Motor neuron (in vitro differentiated cells): ENCODE measurements around the gene MCEMP1. TPM values are rescaled to one million over a fixed set of nuclear protein-coding genes. Genes with fewer than 3 reads are reported as not detected.
"Not testable (repeated sequence)": the region's sequence is repeated elsewhere in the genome, so short reads cannot be mapped to it uniquely, and the experiment has no call there.

Experiments used
- ATAC-seq, 8 experiments: fragments of 200-7000 bp; cut with Tn5 transposase; replicated peaks in 6 of 8; 2 replicates each; pipeline ENCODE4 v1.8.0; 2021; ENCODE audit warnings: mild to moderate bottlenecking in 8 of 8, moderate library complexity in 8 of 8
- H3K27ac ChIP-seq, 2 donors: fragments of 250-450 bp; sonication (Bioruptor Pico); 2 replicates each; pipeline ENCODE4 v1.9.0; 2021; ENCODE audit warnings: antibody characterized with exemption in 2 of 2, mild to moderate bottlenecking in 2 of 2, moderate library complexity in 1 of 2
- H3K4me1 ChIP-seq, 2 donors: fragments of 250-450 bp; sonication (Bioruptor Pico); replicated peaks in 1 of 2; 2 replicates each; pipeline ENCODE4 v1.6.1; 2021; ENCODE audit warnings: antibody characterized with exemption in 2 of 2, mild to moderate bottlenecking in 2 of 2, moderate library complexity in 1 of 2
- H3K4me3 ChIP-seq, 5 donors: fragments of 250-450 bp; sonication (Bioruptor Pico); 2 replicates each; pipeline ENCODE4 v1.9.0; 2021; ENCODE audit warnings: antibody characterized with exemption in 5 of 5, mild to moderate bottlenecking in 5 of 5, moderate library complexity in 4 of 5
- WGBS, 10 experiments: fragments of 450-650 bp; shearing (Covaris generic); methylation state at CpG; one replicate each; pipeline ENCODE4 v1.0.0; 2022; 5-methylcytosine and 5-hydroxymethylcytosine counted together
- in situ Hi-C, 9 experiments: fragments of 400-800 bp; cut with MboI; loops; one replicate each; pipeline ENCODE4 v1.15.0; 2021; ENCODE audit warnings: low sequenced_read_pairs in 9 of 9, low pct_unique_long_range_greater_than_20kb in 2 of 9; ENCODE audit not compliant: unreplicated experiment in 9 of 9
- total RNA-seq, 8 experiments: library from RNA; unstranded; fragments of 300-600 nt; gene quantifications; 2 replicates each; pipeline versions ENCODE4 v1.2.3 to v1.2.4, GENCODE V29; 2022

The MCEMP1 gene
- total RNA-seq, 8 experiments from 2014 or later, result 0.13 to 0.85 TPM; not detected in 6

DNA sequence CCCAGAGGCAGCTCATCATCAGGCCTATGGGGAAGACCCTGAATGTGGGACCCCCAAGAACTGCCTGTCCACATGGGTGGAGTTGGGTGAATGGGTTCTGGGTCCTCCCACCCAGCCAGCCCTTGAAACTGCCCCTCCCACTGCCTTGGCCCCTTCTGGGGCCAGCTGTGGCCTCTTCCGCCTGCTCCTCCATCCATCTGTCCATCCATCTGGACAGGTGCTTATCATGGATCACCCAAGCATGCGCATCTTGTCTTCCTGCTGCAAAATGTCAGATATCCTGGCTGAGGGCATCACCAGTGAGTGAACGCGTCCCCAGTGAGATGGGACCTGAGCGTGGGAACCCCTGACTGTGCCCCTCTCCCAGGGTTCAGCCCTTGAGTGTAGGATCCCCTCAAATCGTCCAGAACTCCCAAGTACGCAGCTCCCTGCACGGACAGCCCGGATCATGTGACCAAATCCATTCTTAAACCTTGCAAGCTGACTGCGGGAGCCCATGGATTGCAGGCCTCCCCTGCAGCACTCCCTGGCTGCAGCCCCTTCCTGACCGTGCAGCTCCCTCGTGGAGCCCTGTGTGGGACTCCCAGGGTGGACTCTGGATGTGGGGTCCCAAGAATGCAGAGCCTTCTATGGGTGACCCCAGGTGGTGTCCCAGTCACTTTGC lies 38.0 kb upstream of the MCEMP1 start:
- no peaks in the 10 kb centered on the region for H3K4me1 ChIP-seq
- H3K4me3 ChIP-seq, result no peak overlapping the region
- in situ Hi-C loops, result no loop called here
- peak in 2 of 8 experiments; percentile 18 for ATAC-seq
- 17 to 100% (median 38%) methylated on average over 1 to 8 of the region's 12 CpGs; no CpG with 5 or more reads in 4 of the 10 experiments for WGBS, 10 experiments
- H3K27ac ChIP-seq, result no peak overlapping the region

DNA sequence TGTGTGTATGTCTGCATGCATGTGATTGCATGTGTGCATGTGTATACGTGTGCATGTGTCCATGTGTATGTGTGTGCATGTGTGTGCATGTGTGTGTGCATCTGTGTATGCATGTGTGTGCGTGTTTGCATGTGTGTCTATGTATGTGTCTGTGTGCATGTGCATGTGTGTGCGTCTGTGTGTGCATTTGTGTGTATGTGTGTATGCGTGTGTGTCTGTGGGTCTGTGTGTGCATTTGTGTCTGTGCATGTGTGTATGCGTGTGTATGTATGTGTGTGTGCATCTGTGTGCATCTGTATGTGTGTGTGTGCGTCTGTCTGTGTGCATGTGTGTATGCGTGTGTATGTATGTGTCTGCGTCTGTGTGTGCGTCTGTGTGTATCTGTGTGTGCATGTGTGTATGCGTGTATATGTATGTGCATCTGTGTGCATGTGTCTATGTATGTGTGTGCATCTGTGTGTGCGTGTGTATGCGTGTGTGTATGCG lies 37.0 kb upstream of the MCEMP1 start:
- 70 to 100% (median 90%) methylated on average over 1 to 8 of the region's 13 CpGs; no CpG with 5 or more reads in 3 of the 10 experiments for WGBS, 10 experiments
- Histone ChIP-seq H3K4me3 (no peak overlapping the region), H3K27ac (no peak overlapping the region), H3K4me1 (no peaks in the 10 kb centered on the region)
- in situ Hi-C loops, result no loop called here
- ATAC-seq, result no peak

DNA sequence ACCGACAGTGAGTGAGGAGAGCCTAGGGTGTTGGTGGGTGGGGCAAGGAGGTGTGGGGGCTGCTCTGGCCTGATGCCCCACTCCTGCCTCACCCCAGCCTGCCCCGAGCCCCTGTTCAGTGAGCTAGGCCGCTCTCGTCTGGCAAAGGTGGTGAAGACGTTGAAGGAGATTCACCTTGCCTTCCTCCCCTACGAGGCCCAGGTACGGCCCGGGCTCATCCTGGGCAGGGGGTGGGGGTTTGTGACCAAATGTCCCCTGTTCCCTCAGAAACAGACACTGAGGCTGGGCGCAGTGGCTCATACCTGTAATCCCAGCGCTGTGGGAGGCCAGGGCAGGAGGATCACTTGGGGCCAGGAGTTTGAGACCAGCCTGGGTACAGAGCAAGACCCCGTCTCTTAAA lies 36.1 kb upstream of the MCEMP1 start:
- WGBS, 10 experiments, result 67 to 100% (median 95%) methylated on average over 1 to 4 of the region's 11 CpGs; no CpG with 5 or more reads in 7 of the 10 experiments
- in situ Hi-C loops, result no loop called here

DNA sequence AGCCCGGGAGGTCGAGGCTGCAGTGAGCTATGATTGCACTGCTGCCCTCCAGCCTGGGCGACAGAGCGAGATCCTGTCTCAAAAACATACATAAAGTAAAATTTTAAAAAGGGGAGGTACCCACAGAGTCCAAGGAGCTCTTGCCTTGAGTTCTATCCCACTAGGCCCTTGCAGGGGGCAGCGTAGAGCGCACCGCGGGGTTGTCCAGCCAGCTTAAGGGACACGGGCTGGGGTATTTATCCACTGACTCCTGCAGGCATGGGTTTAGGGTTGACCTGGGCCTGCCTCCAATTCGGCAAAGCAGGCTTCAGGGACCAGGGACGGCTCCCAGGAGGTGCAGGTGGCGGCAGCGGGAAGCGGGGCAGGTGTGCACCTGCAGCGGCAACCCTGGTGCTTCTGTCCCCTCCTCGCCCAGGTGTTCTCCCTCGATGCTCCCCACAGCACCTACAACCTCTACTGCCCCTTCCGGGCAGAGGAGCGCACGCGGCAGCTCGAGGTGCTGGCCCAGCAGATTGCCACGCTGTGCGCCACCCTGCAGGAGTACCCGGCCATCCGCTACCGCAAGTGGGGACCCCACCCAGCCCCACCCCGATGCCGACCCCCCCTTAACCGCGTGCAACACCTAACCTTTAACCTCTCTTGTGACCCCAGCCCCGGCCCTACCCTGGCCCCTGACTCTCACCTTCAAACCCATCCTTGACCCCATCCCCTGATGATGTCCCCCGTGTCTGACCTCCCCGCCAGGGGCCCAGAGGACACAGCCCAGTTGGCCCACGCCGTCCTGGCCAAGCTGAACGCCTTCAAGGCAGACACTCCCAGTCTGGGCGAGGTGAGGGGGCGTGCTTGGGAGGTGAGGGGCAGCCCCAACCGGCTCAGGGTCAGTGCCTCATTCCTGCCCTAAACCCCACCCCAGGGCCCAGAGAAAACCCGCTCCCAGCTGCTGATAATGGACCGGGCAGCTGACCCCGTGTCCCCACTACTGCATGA lies 35.3 kb upstream of the MCEMP1 start:
- 75 to 100% (median 79%) methylated on average over 1 to 7 of the region's 43 CpGs; no CpG with 5 or more reads in 7 of the 10 experiments for WGBS, 10 experiments
- Histone ChIP-seq H3K4me1 (no peaks in the 10 kb centered on the region), H3K27ac (no peak overlapping the region), H3K4me3 (no peak overlapping the region)
- in situ Hi-C loops, result no loop called here
- ATAC-seq, result no peak

More for the DNA sequence above, 36.1 kb upstream of the MCEMP1 start:
- no peaks in the 10 kb centered on the region for H3K4me1 ChIP-seq
- no peak overlapping the region for H3K27ac ChIP-seq
- no peak overlapping the region for H3K4me3 ChIP-seq
- ATAC-seq, result no peak

DNA sequence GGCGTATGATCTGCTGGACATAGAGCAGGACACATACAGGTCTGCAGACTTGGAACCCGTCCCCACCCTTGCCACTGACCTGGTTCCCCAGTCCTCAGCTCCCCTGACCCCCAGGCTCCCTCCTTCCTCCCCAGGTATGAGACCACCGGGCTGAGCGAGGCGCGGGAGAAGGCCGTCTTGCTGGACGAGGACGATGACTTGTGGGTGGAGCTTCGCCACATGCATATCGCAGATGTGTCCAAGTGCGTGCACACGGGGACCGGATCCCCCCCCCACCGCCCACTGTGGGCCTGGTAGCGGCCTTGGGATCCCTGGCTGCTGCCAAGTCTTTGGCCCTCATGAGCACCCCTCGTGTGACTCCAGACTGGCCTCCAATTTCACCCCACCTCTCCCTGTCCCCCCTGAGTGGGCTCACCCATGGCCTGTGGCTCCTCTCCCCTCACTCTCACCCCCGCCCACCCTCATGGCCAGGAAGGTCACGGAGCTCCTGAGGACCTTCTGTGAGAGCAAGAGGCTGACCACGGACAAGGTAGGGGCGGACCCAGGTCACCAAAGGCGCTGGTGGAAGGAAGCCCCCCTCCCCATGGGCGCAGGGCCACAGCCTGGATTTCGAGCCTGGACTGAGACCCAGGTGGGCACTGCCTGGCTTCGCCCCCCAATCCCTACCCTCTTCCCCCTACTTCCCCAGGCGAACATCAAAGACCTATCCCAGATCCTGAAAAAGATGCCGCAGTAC lies 34.4 kb upstream of the MCEMP1 start:
- Histone ChIP-seq H3K4me1 (no peaks in the 10 kb centered on the region), H3K4me3 (no peak overlapping the region), H3K27ac (no peak overlapping the region)
- in situ Hi-C loops, result no loop called here
- no peak for ATAC-seq
- WGBS, 10 experiments, result 50 to 100% methylated on average over 1 of the region's 27 CpGs; no CpG with 5 or more reads in 8 of the 10 experiments

DNA sequence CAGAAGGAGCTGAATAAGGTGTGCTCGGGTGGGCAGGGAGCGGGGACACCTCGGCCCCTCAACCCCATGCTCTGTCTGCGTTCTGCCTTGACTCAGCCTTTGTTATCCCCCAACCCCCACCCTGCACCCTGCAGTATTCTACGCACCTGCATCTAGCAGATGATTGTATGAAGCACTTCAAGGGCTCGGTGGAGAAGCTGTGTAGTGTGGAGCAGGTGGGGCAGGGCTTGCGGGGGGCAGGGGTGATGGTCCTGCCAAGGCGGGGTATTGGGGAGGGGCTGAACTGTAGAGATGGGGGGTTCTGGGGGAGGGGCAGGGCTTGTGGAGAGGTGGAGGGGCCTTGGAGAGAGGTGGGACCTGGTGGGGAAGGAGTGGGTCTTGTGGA lies 33.9 kb upstream of the MCEMP1 start:
- Histone ChIP-seq H3K4me1 (no peaks in the 10 kb centered on the region), H3K27ac (no peak overlapping the region), H3K4me3 (no peak overlapping the region)
- no peak for ATAC-seq
- WGBS, 10 experiments, result 100% methylated on average over 2 of the region's 8 CpGs; no CpG with 5 or more reads in 9 of the 10 experiments
- in situ Hi-C loops, result no loop called here

DNA sequence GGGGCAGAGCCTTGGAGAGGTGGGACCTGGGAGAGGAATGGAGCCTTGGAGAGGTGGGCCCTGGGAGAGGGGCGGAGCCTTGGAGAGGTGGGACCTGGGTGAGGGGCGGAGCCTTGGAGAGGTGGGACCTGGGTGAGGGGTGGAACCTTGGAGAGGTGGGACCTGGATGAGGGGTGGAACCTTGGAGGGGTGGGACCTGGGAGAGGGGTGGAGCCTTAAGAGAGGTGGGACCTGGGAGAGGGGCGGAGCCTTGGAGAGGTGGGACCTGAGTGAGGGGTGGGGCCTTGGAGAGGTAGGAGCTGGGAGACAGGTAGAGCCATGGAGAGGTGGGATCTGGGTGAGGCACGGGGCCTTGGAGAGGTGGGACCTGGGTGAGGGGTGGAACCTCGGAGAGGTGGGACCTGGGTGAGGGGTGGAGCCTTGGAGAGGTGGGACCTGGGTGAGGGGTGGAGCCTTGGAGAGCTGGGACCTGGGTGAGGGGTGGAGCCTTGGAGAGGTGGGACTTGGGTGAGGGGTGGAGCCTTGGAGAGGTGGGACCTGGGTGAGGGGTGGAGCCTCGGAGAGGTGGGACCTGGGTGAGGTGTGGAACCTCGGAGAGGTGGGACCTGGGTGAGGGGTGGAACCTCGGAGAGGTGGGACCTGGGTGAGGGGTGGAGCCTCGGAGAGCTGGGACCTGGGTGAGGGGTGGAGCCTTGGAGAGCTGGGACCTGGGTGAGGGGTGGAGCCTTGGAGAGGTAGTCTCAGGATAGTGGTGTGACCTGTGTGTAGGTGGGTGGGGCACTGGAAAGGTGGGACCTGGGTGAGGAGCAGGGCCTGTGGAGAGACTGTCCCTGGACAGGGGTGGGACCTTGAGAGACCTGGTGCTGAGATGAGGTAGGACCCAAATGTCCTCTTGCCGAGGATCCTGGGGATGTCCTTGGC lies 33.0 kb upstream of the MCEMP1 start:
- in situ Hi-C loops, H3K27ac ChIP-seq, H3K4me3 ChIP-seq, ATAC-seq, H3K4me1 ChIP-seq: not testable (repeated sequence)
- 71% methylated on average over 1 of the region's 10 CpGs; no CpG with 5 or more reads in 9 of the 10 experiments for WGBS, 10 experiments

DNA sequence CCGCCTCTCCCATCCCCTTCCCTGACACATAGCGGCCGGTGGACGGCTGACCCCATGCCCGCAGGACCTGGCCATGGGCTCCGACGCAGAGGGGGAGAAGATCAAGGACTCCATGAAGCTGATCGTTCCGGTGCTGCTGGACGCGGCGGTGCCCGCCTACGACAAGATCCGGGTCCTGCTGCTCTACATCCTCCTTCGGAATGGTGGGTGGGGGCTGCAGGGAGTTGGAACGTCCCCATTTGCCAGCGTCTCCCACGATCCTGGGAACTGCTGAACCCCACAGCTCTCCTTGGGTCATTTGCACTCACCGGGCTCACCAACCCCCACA lies 32.4 kb upstream of the MCEMP1 start:
- no peak for ATAC-seq
- 60 to 100% (median 95%) methylated on average over 2 to 14 of the region's 20 CpGs; no CpG with 5 or more reads in 7 of the 10 experiments for WGBS, 10 experiments
- in situ Hi-C loops, result no loop called here
- Histone ChIP-seq H3K4me1 (no peaks in the 10 kb centered on the region), H3K4me3 (no peak overlapping the region), H3K27ac (no peak overlapping the region)

DNA sequence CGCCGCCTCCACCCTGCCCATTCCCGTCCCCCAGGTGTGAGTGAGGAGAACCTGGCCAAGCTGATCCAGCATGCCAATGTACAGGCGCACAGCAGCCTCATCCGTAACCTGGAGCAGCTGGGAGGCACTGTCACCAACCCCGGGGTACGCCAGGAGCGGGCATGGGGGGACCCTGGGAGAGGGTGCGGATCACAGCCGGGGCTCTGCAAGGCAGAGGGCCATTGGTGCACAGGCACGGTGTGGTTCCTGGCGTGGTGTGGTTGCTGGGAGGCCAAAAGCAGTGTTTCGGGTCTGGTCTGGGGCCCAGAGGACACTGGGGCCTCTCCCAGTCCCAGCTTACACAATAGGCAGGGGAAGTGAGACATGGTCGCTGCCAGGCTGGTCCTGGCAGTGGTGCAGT lies 31.7 kb upstream of the MCEMP1 start:
- H3K4me1 ChIP-seq, result no peaks in the 10 kb centered on the region

DNA sequence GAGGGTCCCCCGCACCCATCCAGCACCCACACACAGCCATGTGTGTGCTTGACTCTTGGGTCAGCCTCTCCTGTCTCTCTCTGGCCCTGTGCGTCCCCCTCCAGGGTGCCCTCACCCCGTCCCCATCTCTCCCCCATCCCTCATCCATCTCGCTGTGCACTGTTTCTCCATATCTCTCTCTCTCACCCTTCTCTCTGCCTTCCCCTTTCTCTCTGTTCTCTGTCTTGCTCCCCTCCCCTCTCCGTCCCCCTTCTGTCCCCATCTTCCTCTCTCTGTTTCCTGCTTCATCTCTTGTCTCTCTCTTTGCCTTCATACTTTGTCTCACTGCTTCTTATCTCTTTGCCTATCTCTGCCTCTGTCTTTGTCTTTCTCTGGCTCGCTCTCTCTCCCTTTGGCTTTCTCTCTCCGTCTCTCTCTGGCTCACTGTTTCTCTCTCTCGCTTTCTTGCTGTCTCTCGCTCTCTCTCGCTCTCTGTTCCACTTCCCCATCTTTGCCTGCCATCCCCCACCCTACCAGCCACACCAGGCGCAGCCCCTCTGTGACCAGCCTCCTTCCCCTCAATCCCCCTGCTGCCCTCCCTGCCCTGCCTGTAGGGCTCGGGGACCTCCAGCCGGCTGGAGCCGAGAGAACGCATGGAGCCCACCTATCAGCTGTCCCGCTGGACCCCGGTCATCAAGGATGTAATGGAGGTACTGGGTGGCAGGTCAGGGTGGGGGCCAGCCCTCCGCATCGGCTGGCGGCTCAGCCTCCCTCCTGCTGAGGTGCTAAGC lies 31.0 kb upstream of the MCEMP1 start:
- no peak overlapping the region for H3K4me3 ChIP-seq
- 44 to 74% (median 61%) methylated on average over 3 to 7 of the region's 20 CpGs; no CpG with 5 or more reads in 4 of the 10 experiments for WGBS, 10 experiments
- no peak overlapping the region for H3K27ac ChIP-seq
- in situ Hi-C loops, result no loop called here
- no peaks in the 10 kb centered on the region for H3K4me1 ChIP-seq
- ATAC-seq, result no peak

More for the DNA sequence above, 31.7 kb upstream of the MCEMP1 start:
- WGBS, 10 experiments, result 100% methylated on average over 2 of the region's 14 CpGs; no CpG with 5 or more reads in 9 of the 10 experiments
- ATAC-seq, result no peak
- Histone ChIP-seq H3K4me3 (no peak overlapping the region), H3K27ac (no peak overlapping the region)
- in situ Hi-C loops, result no loop called here

DNA sequence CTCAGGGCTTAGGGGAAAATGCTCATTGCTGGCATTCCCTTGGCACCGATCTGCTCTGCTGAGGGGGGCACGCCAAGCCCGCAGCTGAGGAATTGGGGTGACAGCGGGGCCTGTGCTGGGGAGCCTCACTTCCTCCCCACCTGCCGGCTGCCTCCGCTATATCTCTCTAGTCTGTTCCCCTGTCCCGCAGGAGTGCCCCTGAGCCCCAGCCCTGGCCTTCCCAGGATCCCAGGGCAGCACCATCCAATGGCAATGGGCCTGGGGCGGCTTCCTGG lies 30.5 kb upstream of the MCEMP1 start:
- in situ Hi-C loops, result no loop called here
- Histone ChIP-seq H3K27ac (no peak overlapping the region), H3K4me1 (no peaks in the 10 kb centered on the region), H3K4me3 (no peak overlapping the region)
- no CpG with 5 or more reads among the region's 8 CpGs for WGBS, 10 experiments
- no peak for ATAC-seq

DNA sequence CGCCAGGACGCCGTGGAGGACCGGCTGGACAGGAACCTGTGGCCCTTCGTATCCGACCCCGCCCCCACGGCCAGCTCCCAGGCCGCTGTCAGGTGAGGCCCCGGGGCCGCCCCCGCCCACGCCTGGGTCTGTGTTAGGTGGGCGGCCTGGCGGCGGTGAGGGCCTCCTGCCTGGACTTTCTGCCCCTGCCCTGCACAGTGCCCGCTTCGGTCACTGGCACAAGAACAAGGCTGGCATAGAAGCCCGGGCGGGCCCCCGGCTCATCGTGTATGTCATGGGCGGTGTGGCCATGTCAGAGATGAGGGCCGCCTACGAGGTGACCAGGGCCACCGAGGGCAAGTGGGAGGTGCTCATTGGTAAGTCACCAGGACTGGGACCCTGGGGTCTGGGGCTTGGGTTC lies 29.7 kb upstream of the MCEMP1 start:
- H3K4me3 ChIP-seq, result no peak overlapping the region
- no peaks in the 10 kb centered on the region for H3K4me1 ChIP-seq
- ATAC-seq, result peak in 1 of 8 experiments; percentile 18
- H3K27ac ChIP-seq, result no peak overlapping the region
- no CpG with 5 or more reads among the region's 26 CpGs for WGBS, 10 experiments
- in situ Hi-C loops, result no loop called here
